Heart left ventricle (tissue), 13 donors: ENCODE results near the gene CARHSP1.

Source experiments
- POLR2A ChIP-seq, 2 donors: fragments of 450-650 bp; IDR thresholded peaks; one replicate each; pipeline ENCODE4 v1.6.1; 2017; ENCODE audit warnings: antibody characterized with exemption in 2 of 2, mild to moderate bottlenecking in 2 of 2, moderate library complexity in 2 of 2
- TF ChIP-seq, protein P1 (sequence below), 12 donors: fragments of 200-600 bp; sonication (generic) in 4 of 12; IDR thresholded peaks; one replicate each; pipeline versions ENCODE4 v1.5.0 to v1.8.0; 2018 to 2022; ENCODE audit warnings: antibody characterized with exemption in 12 of 12, mild to moderate bottlenecking in 5 of 12
- donor health status: ischemic (EF 13 %, LVEDD 7.1; RV severe dilation, severe dysfunction).
- donor health status: DM: no; HTN: yes; CAD: no.
- donor health status: DM: no; HTN: no; CAD: no.
- donor health status: ischemic (EF 25% LVEDD 6.9; RV normal size, moderate dysfunction).
- donor health status: ischemic (EF 25% LVEDD 5.7; RV mildly dilated, moderate dysfunction).
- donor health status: ischemic (EF 35%, LVEDD 5.7; RV mildly dilated, moderate dysfunction).
- donor health status: nonischemic (EF 11% LVEDD 7.7; RV severe dilation, severe dysfunction).
- donor health status: DM: yes; HTN: yes; CAD: no.
- donor health status: PGD.
- donor health status: ischemic (EF 29% LVEDD 5.4; RV normal size, mild dysfunction).
- donor health status: nonischemic (EF 23%, LVEDD 6.1; RV moderate dilation, normal function).

DNA sequence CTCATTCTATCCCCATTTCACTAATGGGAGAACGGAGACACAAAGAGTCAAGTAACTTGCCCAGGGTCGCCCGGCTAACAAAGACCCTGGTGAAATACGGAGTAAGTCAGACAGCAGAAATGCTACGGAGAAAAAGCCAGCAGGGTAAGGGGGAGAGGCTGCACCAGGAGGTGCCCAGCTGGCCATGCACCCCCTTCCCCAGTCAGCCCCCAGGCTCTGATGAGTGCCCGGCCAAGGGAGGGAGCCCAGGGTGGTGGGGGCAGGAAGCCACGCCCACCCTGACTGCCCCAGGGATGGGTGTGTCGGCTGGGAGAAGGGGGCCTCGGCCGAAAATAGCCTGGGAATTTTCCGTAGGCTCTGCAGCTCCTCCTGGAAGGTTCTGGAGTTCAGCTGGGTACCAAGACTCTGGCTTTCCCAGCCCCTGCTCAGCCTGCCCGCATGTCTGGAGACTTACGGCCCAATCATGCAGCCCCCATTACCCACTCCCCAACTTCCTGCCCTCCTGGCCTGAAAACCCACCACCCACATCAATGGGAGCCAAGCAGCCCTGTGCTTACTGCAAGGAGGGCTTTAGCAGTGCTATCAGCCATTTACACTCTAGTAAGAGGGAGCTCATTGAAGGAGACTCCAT lies 4.2 kb downstream of the CARHSP1 start:
- TF ChIP-seq POLR2A (IDR thresholded peaks at IDR 0.05), result no peak
- TF ChIP-seq, protein P1, sequence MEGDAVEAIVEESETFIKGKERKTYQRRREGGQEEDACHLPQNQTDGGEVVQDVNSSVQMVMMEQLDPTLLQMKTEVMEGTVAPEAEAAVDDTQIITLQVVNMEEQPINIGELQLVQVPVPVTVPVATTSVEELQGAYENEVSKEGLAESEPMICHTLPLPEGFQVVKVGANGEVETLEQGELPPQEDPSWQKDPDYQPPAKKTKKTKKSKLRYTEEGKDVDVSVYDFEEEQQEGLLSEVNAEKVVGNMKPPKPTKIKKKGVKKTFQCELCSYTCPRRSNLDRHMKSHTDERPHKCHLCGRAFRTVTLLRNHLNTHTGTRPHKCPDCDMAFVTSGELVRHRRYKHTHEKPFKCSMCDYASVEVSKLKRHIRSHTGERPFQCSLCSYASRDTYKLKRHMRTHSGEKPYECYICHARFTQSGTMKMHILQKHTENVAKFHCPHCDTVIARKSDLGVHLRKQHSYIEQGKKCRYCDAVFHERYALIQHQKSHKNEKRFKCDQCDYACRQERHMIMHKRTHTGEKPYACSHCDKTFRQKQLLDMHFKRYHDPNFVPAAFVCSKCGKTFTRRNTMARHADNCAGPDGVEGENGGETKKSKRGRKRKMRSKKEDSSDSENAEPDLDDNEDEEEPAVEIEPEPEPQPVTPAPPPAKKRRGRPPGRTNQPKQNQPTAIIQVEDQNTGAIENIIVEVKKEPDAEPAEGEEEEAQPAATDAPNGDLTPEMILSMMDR (IDR thresholded peaks at IDR 0.05), result no peak
